Measurements from ENCODE around the gene TTN. TPM values are rescaled to one million over a fixed set of nuclear protein-coding genes. Genes with fewer than 3 reads are reported as not detected.

TTN gene
- total and polyA plus RNA-seq, 2 experiments from 2014 or later, result 12.5 to 15.7 TPM

DNA sequence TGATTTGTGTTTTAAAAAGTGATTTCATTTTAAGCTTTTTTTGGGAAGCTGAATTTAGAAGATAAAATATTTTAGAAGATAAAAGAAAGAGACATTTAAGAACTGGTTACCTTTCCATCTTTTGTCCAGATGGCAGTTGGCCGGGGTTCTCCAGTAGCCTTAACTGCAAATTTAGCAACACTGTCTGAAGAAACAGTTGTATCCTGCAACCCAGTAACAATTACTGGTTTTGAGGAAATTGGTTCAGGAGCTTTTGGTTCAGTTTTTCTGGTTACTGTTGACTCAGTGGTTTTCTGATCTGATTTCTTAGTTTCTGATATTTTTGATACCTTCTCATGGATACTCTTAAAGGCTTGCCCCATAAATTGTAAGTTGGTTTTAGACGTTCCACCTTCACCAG is 277.1 kb downstream of the TTN start (continued):
- TF ChIP-seq, protein P1, sequence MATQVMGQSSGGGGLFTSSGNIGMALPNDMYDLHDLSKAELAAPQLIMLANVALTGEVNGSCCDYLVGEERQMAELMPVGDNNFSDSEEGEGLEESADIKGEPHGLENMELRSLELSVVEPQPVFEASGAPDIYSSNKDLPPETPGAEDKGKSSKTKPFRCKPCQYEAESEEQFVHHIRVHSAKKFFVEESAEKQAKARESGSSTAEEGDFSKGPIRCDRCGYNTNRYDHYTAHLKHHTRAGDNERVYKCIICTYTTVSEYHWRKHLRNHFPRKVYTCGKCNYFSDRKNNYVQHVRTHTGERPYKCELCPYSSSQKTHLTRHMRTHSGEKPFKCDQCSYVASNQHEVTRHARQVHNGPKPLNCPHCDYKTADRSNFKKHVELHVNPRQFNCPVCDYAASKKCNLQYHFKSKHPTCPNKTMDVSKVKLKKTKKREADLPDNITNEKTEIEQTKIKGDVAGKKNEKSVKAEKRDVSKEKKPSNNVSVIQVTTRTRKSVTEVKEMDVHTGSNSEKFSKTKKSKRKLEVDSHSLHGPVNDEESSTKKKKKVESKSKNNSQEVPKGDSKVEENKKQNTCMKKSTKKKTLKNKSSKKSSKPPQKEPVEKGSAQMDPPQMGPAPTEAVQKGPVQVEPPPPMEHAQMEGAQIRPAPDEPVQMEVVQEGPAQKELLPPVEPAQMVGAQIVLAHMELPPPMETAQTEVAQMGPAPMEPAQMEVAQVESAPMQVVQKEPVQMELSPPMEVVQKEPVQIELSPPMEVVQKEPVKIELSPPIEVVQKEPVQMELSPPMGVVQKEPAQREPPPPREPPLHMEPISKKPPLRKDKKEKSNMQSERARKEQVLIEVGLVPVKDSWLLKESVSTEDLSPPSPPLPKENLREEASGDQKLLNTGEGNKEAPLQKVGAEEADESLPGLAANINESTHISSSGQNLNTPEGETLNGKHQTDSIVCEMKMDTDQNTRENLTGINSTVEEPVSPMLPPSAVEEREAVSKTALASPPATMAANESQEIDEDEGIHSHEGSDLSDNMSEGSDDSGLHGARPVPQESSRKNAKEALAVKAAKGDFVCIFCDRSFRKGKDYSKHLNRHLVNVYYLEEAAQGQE (IDR thresholded peaks at IDR 0.05; ENCODE audit: unreplicated experiment), result no peak

DNA sequence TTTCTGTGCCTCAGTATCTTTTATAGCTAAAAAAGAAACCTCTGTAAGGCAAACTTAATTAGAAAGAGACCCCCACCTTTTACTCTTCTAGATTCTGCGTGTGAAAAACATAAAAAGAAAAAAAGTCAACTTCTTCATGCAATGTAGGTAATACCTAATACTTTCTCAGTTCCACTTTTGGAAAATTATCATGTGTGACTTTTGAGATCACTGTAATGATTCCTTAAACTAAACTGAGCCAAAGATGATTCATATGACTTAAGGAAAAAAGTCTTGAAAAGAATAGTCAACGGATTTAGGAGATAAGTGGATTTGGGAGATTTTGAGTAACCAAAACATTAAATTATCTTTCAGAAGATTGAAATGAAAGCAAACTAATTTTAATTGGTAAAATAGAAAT is 278.0 kb downstream of the TTN start:
- Histone ChIP-seq H3K4me2 (no peak overlapping the region), H3K27me3 (ENCODE audit: insufficient read depth) (no peaks in the 10 kb centered on the region), H2AFZ (no peak overlapping the region), H3K27ac (ENCODE audit: low read depth) (no peak overlapping the region), H3K4me1 (ENCODE audit: insufficient read depth) (peaks cover 3% of the 10 kb centered on the region; the same call in 1 of the 2 replicates), H3K79me2 (replicated peaks; ENCODE audit: insufficient read depth) (peaks cover 91% of the 10 kb centered on the region), H3K9me2 (ENCODE audit: insufficient read depth) (no peaks in the 10 kb centered on the region), H3F3A (replicated peaks; ENCODE audit: low read depth) (no peaks in the 10 kb centered on the region), H3K4me3 (no peak overlapping the region), H3K36me3 (ENCODE audit: insufficient read depth) (no peaks in the 10 kb centered on the region; the same call in 1 of the 2 replicates), H4K20me1 (replicated peaks; ENCODE audit: insufficient read depth) (no peaks in the 10 kb centered on the region; the same call in 1 of the 2 replicates)
- no peak for ATAC-seq
- H3K27me3 Mint-ChIP-seq (ENCODE audit: insufficient read depth, low read depth, poor library complexity), result no peaks in the 10 kb centered on the region
- H3K27ac Mint-ChIP-seq, result no peak overlapping the region
- no peak overlapping the region for H3K4me3 Mint-ChIP-seq
- no peaks in the 10 kb centered on the region for H3K4me1 Mint-ChIP-seq
- no peak for DNase-seq (ENCODE audit: low spot score)
- peaks cover 13% of the 10 kb centered on the region for H3K36me3 Mint-ChIP-seq (ENCODE audit: low read depth)
- no peaks in the 10 kb centered on the region for H3K9me3 Mint-ChIP-seq
- TF ChIP-seq CREB1 (CRISPR knock-in tag; IDR thresholded peaks at IDR 0.05; ENCODE audit: low read depth), result no peak
- no peak for TF ChIP-seq POLR2AphosphoS5 (IDR thresholded peaks at IDR 0.05; ENCODE audit: low read depth)
- TF ChIP-seq, protein P2, sequence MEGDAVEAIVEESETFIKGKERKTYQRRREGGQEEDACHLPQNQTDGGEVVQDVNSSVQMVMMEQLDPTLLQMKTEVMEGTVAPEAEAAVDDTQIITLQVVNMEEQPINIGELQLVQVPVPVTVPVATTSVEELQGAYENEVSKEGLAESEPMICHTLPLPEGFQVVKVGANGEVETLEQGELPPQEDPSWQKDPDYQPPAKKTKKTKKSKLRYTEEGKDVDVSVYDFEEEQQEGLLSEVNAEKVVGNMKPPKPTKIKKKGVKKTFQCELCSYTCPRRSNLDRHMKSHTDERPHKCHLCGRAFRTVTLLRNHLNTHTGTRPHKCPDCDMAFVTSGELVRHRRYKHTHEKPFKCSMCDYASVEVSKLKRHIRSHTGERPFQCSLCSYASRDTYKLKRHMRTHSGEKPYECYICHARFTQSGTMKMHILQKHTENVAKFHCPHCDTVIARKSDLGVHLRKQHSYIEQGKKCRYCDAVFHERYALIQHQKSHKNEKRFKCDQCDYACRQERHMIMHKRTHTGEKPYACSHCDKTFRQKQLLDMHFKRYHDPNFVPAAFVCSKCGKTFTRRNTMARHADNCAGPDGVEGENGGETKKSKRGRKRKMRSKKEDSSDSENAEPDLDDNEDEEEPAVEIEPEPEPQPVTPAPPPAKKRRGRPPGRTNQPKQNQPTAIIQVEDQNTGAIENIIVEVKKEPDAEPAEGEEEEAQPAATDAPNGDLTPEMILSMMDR (conservative IDR thresholded peaks at IDR 0.05; ENCODE audit: low read depth in 2 of 2), result no peak
- no peak for TF ChIP-seq ZNF114 (CRISPR knock-in tag; IDR thresholded peaks at IDR 0.05)
- no peak for TF ChIP-seq STAT1 (IDR thresholded peaks at IDR 0.05; ENCODE audit: unreplicated experiment)
- no peak for TF ChIP-seq JUNB (IDR thresholded peaks at IDR 0.05; ENCODE audit: unreplicated experiment)
- no peak for TF ChIP-seq EZH2 (IDR thresholded peaks at IDR 0.05; ENCODE audit: low read depth, unreplicated experiment)
- no peak for TF ChIP-seq NANOG (IDR thresholded peaks at IDR 0.05; ENCODE audit: borderline replicate concordance)
- TF ChIP-seq, protein P1 (IDR thresholded peaks at IDR 0.05; ENCODE audit: unreplicated experiment), result no peak
- no peak for TF ChIP-seq EZH2phosphoT487 (IDR thresholded peaks at IDR 0.05; ENCODE audit: unreplicated experiment)
- no peak for TF ChIP-seq ZNF331 (CRISPR knock-in tag; IDR thresholded peaks at IDR 0.05; ENCODE audit: low read depth)
